Hepatocyte (in vitro differentiated cells): ENCODE data around the gene NRCAM. TPM values are rescaled to one million over a fixed set of nuclear protein-coding genes. Genes with fewer than 3 reads are reported as not detected.

Experiments
- DNase-seq: peaks from one replicate; pipeline ENCODE4 v3.0.0-alpha.2; 2016; ENCODE audit warnings: low spot score
- H2AFZ ChIP-seq: fragments of 200-600 bp; sonication (generic); 2 replicates; pipeline ENCODE4 v1.6.0; 2016; ENCODE audit warnings: antibody characterized with exemption, mild to moderate bottlenecking
- H3K27ac ChIP-seq: fragments of 200-600 bp; sonication (generic); 2 replicates; pipeline ENCODE4 v1.5.1; 2016; ENCODE audit warnings: mild to moderate bottlenecking
- H3K27me3 ChIP-seq: fragments of 200-600 bp; sonication (generic); 2 replicates; pipeline ENCODE4 v1.6.1; 2016
- H3K36me3 ChIP-seq: fragments of 200-600 bp; sonication (generic); replicated peaks from 2 replicates; pipeline ENCODE4 v1.5.1; 2016; ENCODE audit warnings: low read depth; ENCODE audit not compliant: insufficient read depth
- H3K4me1 ChIP-seq: fragments of 200-600 bp; sonication (generic); 2 replicates; pipeline ENCODE4 v1.5.1; 2016; ENCODE audit warnings: mild to moderate bottlenecking, moderate library complexity; ENCODE audit not compliant: insufficient read depth
- H3K4me2 ChIP-seq: fragments of 200-600 bp; sonication (generic); 2 replicates; pipeline ENCODE4 v1.6.0; 2016
- H3K4me3 ChIP-seq: fragments of 200-600 bp; sonication (generic); 2 replicates; pipeline ENCODE4 v1.5.1; 2016; ENCODE audit warnings: mild to moderate bottlenecking
- H3K79me2 ChIP-seq: fragments of 200-600 bp; sonication (generic); 2 replicates; pipeline ENCODE4 v1.6.0; 2017; ENCODE audit warnings: mild to moderate bottlenecking
- H3K9me2 ChIP-seq: fragments of 200-600 bp; sonication (generic); replicated peaks from 2 replicates; pipeline ENCODE4 v1.6.0; 2017; ENCODE audit warnings: mild to moderate bottlenecking; ENCODE audit not compliant: insufficient read depth
- H3K9me3 ChIP-seq: fragments of 200-600 bp; sonication (generic); 2 replicates; pipeline ENCODE4 v1.5.1; 2016; ENCODE audit warnings: low read depth, mild to moderate bottlenecking
- H4K20me1 ChIP-seq: fragments of 200-600 bp; sonication (generic); 2 replicates; pipeline ENCODE4 v1.6.0; 2016; ENCODE audit warnings: mild to moderate bottlenecking; ENCODE audit not compliant: insufficient read depth, poor library complexity, severe bottlenecking
- EZH2 ChIP-seq: fragments of 200-600 bp; sonication (generic); IDR thresholded peaks from 2 replicates; pipeline ENCODE4 v1.6.1; 2016; ENCODE audit warnings: antibody characterized with exemption, mild to moderate bottlenecking, borderline replicate concordance
- EZH2phosphoT487 ChIP-seq: fragments of 200-600 bp; sonication (generic); IDR thresholded peaks from one replicate; pipeline ENCODE4 v1.6.1; 2018; ENCODE audit warnings: antibody characterized with exemption, mild to moderate bottlenecking, low read depth, moderate library complexity; ENCODE audit not compliant: unreplicated experiment, severe bottlenecking
- WGBS: methylation state at CpG from one replicate; pipeline ENCODE4 v1.1.6; 2016; ENCODE audit warnings: low lambda C conversion rate; ENCODE audit errors: missing lambda C conversion rate; 5-methylcytosine and 5-hydroxymethylcytosine counted together
- polyA plus RNA-seq: library from polyadenylated mRNA; unstranded; fragments of >200 nt; fragmentation: Nextera tagmentation; extraction: Ambion mirVana; gene quantifications from 2 replicates; pipeline ENCODE4 v1.2.1, GENCODE V29; 2016
- total RNA-seq: library from RNA; depleted of rRNA; stranded (reverse); fragments of >200 nt; gene quantifications from 2 replicates; pipeline ENCODE4 v1.2.3, GENCODE V29; 2014
- TF ChIP-seq, protein P1 (sequence below): fragments of 200-600 bp; sonication (generic); IDR thresholded peaks from 2 replicates; pipeline ENCODE4 v1.5.1; 2016; ENCODE audit warnings: antibody characterized with exemption, mild to moderate bottlenecking; ENCODE audit not compliant: poor library complexity

NRCAM gene
- total and polyA plus RNA-seq, 2 experiments from 2014 or later: 16.0 to 34.4 TPM

- 89% methylated on average over 4 of the region's 4 CpGs for WGBS
- H3K9me2 ChIP-seq: no peaks in the 10 kb centered on the region
- no peaks in the 10 kb centered on the region for H3K27me3 ChIP-seq
- H3K9me3 ChIP-seq: no peaks in the 10 kb centered on the region
- no peak for DNase-seq
- peaks cover 6% of the 10 kb centered on the region for H3K4me1 ChIP-seq
- TF ChIP-seq EZH2 (no peak), EZH2phosphoT487 (no peak)
- TF ChIP-seq, protein P1, sequence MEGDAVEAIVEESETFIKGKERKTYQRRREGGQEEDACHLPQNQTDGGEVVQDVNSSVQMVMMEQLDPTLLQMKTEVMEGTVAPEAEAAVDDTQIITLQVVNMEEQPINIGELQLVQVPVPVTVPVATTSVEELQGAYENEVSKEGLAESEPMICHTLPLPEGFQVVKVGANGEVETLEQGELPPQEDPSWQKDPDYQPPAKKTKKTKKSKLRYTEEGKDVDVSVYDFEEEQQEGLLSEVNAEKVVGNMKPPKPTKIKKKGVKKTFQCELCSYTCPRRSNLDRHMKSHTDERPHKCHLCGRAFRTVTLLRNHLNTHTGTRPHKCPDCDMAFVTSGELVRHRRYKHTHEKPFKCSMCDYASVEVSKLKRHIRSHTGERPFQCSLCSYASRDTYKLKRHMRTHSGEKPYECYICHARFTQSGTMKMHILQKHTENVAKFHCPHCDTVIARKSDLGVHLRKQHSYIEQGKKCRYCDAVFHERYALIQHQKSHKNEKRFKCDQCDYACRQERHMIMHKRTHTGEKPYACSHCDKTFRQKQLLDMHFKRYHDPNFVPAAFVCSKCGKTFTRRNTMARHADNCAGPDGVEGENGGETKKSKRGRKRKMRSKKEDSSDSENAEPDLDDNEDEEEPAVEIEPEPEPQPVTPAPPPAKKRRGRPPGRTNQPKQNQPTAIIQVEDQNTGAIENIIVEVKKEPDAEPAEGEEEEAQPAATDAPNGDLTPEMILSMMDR: no peak
- no peaks in the 10 kb centered on the region for H3K79me2 ChIP-seq
- H2AFZ ChIP-seq: no peak overlapping the region
- no peaks in the 10 kb centered on the region for H4K20me1 ChIP-seq
- no peak overlapping the region for H3K4me2 ChIP-seq
- no peak overlapping the region for H3K27ac ChIP-seq
- H3K4me3 ChIP-seq: no peak overlapping the region
- H3K36me3 ChIP-seq: no peaks in the 10 kb centered on the region
These were observed 314.1 kb downstream of the NRCAM start for GRCh38 chr7:108142180-108142579.

- peaks cover 2% of the 10 kb centered on the region for H3K4me1 ChIP-seq
- no peaks in the 10 kb centered on the region for H3K27me3 ChIP-seq
- no peaks in the 10 kb centered on the region for H3K9me3 ChIP-seq
- no peak overlapping the region for H3K27ac ChIP-seq
- no peaks in the 10 kb centered on the region for H3K36me3 ChIP-seq
- no peak overlapping the region for H3K4me2 ChIP-seq
- no peak overlapping the region for H3K4me3 ChIP-seq
- no peaks in the 10 kb centered on the region for H4K20me1 ChIP-seq
- H3K9me2 ChIP-seq: no peaks in the 10 kb centered on the region
- DNase-seq: no peak
- no peaks in the 10 kb centered on the region for H3K79me2 ChIP-seq
- TF ChIP-seq EZH2phosphoT487 (no peak), EZH2 (no peak)
- no peak overlapping the region for H2AFZ ChIP-seq
These were observed 315.6 kb downstream of the NRCAM start for GRCh38 chr7:108140671-108141070.

- no peak for TF ChIP-seq EZH2
- TF ChIP-seq, protein P1: no peak
- TF ChIP-seq EZH2phosphoT487: no peak
- H3K79me2 ChIP-seq: no peaks in the 10 kb centered on the region
- no peaks in the 10 kb centered on the region for H3K9me2 ChIP-seq
- H3K27me3 ChIP-seq: no peaks in the 10 kb centered on the region
- H3K27ac ChIP-seq: no peak overlapping the region
- H3K4me1 ChIP-seq: no peaks in the 10 kb centered on the region
- no peaks in the 10 kb centered on the region for H3K9me3 ChIP-seq
- H4K20me1 ChIP-seq: no peaks in the 10 kb centered on the region
- DNase-seq: no peak
- no peaks in the 10 kb centered on the region for H3K36me3 ChIP-seq
- H3K4me2 ChIP-seq: no peak overlapping the region
- H3K4me3 ChIP-seq: no peak overlapping the region
- no peak overlapping the region for H2AFZ ChIP-seq
These were observed 317.3 kb downstream of the NRCAM start for GRCh38 chr7:108138911-108139310.

- Histone ChIP-seq H2AFZ (no peak overlapping the region), H3K9me3 (no peaks in the 10 kb centered on the region), H3K36me3 (no peaks in the 10 kb centered on the region), H4K20me1 (no peaks in the 10 kb centered on the region), H3K79me2 (no peaks in the 10 kb centered on the region), H3K27me3 (no peaks in the 10 kb centered on the region), H3K4me1 (no peaks in the 10 kb centered on the region), H3K4me3 (no peak overlapping the region), H3K4me2 (no peak overlapping the region), H3K27ac (no peak overlapping the region), H3K9me2 (no peaks in the 10 kb centered on the region)
- no peak for DNase-seq
- 87% methylated on average over 4 of the region's 4 CpGs for WGBS
- no peak for TF ChIP-seq EZH2
- TF ChIP-seq, protein P1: no peak
- no peak for TF ChIP-seq EZH2phosphoT487
These were observed 318.2 kb downstream of the NRCAM start for GRCh38 chr7:108137993-108138392.
